IMR-90 (cell line): ENCODE data around the gene WDR54. TPM values are rescaled to one million over a fixed set of nuclear protein-coding genes. Genes with fewer than 3 reads are reported as not detected.

ENCODE experiments used
- ATAC-seq: fragments of 200-7000 bp; cut with Tn5 transposase; 2 replicates; pipeline ENCODE4 v1.9.1; 2020; ENCODE audit warnings: low read depth, mild to moderate bottlenecking, moderate library complexity
- BruUV-seq: library from RNA; stranded (reverse); fragments of 400-500 nt; replicated peaks from 2 replicates; lab custom pipeline; 2021; lab: Mats Ljungman, UMichigan
- CTCF ChIA-PET: fragments of 300-600 bp; formaldehyde crosslinking; extraction: SDS; loops from one replicate; lab custom pipeline; 2021; ENCODE audit warnings: antibody characterized with exemption; lab: Yijun Ruan, JAX
- POLR2A ChIA-PET: fragments of 300-600 bp; sonication (Branson Sonifier 250); formaldehyde crosslinking; loops from one replicate; lab custom pipeline; 2022; ENCODE audit warnings: antibody characterized with exemption; ENCODE audit not compliant: unreplicated experiment; lab: Charles Lee
- DNase-seq: peaks from one replicate; pipeline ENCODE4 v3.0.0; 2013
- H2AFZ ChIP-seq: replicated peaks from 2 replicates; pipeline ENCODE3; 2013; ENCODE audit warnings: low read length, mild to moderate bottlenecking; ENCODE audit not compliant: poor library complexity
- H2AK5ac ChIP-seq: 2 replicates; pipeline ENCODE4 v1.6.1; 2013; ENCODE audit warnings: low read depth, low read length, inconsistent platforms
- H2AK9ac ChIP-seq: replicated peaks from 2 replicates; pipeline ENCODE3; 2013; ENCODE audit warnings: mild to moderate bottlenecking, low read depth, low read length, moderate library complexity; ENCODE audit not compliant: poor library complexity
- H2BK120ac ChIP-seq: 2 replicates; pipeline ENCODE4 v1.6.1; 2013; ENCODE audit warnings: low read depth, low read length, inconsistent platforms
- H2BK15ac ChIP-seq: 3 replicates; pipeline ENCODE4 v1.6.1; 2013; ENCODE audit warnings: low read depth, low read length, inconsistent platforms
- H2BK20ac ChIP-seq: 2 replicates; pipeline ENCODE4 v1.6.1; 2013; ENCODE audit warnings: low read depth, mild to moderate bottlenecking, inconsistent platforms, low read length, moderate library complexity
- H2BK5ac ChIP-seq: 2 replicates; pipeline ENCODE4 v1.6.1; 2013; ENCODE audit warnings: mild to moderate bottlenecking, low read depth, low read length, inconsistent platforms; ENCODE audit not compliant: poor library complexity, severe bottlenecking
- H3K14ac ChIP-seq: replicated peaks from 2 replicates; pipeline ENCODE4 v1.6.1; 2013; ENCODE audit warnings: low read depth, low read length, inconsistent platforms
- H3K18ac ChIP-seq: 2 replicates; pipeline ENCODE4 v1.6.1; 2013; ENCODE audit warnings: low read depth, low read length, control low read depth
- H3K23ac ChIP-seq: 2 replicates; pipeline ENCODE4 v1.6.1; 2013; ENCODE audit warnings: low read depth, low read length, inconsistent platforms
- H3K27ac ChIP-seq: 2 replicates; pipeline ENCODE4 v1.5.1; 2013; ENCODE audit warnings: mild to moderate bottlenecking, control low read depth, low read length; ENCODE audit not compliant: insufficient read depth
- H3K27me3 ChIP-seq: 2 replicates; pipeline ENCODE4 v1.6.1; 2013; ENCODE audit warnings: low read length; ENCODE audit not compliant: control insufficient read depth, insufficient read depth
- H3K36me3 ChIP-seq: 2 replicates; pipeline ENCODE4 v1.6.1; 2013; ENCODE audit warnings: low read length, mixed read lengths; ENCODE audit not compliant: control insufficient read depth, insufficient read depth
- H3K4ac ChIP-seq: 2 replicates; pipeline ENCODE4 v1.6.1; 2013; ENCODE audit warnings: low read depth, low read length, inconsistent platforms
- H3K4me1 ChIP-seq: 2 replicates; pipeline ENCODE4 v1.6.1; 2013; ENCODE audit warnings: low read length, mixed read lengths; ENCODE audit not compliant: control insufficient read depth, insufficient read depth
- H3K4me2 ChIP-seq: 2 replicates; pipeline ENCODE4 v1.6.1; 2013; ENCODE audit warnings: low read depth, mild to moderate bottlenecking, control low read depth, low read length, moderate library complexity
- H3K4me3 ChIP-seq: 2 replicates; pipeline ENCODE4 v1.5.1; 2013; ENCODE audit warnings: low read depth, mild to moderate bottlenecking, control low read depth, low read length, moderate library complexity; ENCODE audit not compliant: insufficient read depth
- H3K56ac ChIP-seq: 2 replicates; pipeline ENCODE4 v1.6.1; 2013; ENCODE audit warnings: low read length, inconsistent platforms; ENCODE audit not compliant: insufficient read depth; ENCODE audit errors: extremely low read depth
- H3K79me1 ChIP-seq, 2 experiments: 2 replicates each; pipeline ENCODE4 v1.6.1; 2013; ENCODE audit warnings: low read length in 2 of 2, inconsistent platforms in 1 of 2, low read depth in 1 of 2
- H3K9ac ChIP-seq: 2 replicates; pipeline ENCODE4 v1.6.1; 2013; ENCODE audit warnings: low read depth, low read length, control low read depth
- H3K9me1 ChIP-seq: 2 replicates; pipeline ENCODE4 v1.6.1; 2013; ENCODE audit warnings: low read length, inconsistent platforms; ENCODE audit not compliant: insufficient read depth
- H3K9me3 ChIP-seq: 2 replicates; pipeline ENCODE4 v1.6.1; 2013; ENCODE audit warnings: low read length; ENCODE audit not compliant: control insufficient read depth, insufficient read depth
- H4K20me1 ChIP-seq: 2 replicates; pipeline ENCODE4 v1.6.1; 2013; ENCODE audit warnings: low read length, inconsistent platforms; ENCODE audit not compliant: insufficient read depth
- H4K5ac ChIP-seq: 2 replicates; pipeline ENCODE4 v1.6.1; 2013; ENCODE audit warnings: mild to moderate bottlenecking, low read depth, low read length, control low read depth
- H4K8ac ChIP-seq, 2 experiments: 2 replicates each; pipeline ENCODE4 v1.6.1; 2013; ENCODE audit warnings: low read depth in 2 of 2, low read length in 2 of 2, control low read depth in 1 of 2, inconsistent platforms in 1 of 2
- H4K91ac ChIP-seq: 2 replicates; pipeline ENCODE4 v1.6.1; 2013; ENCODE audit warnings: low read depth, low read length, inconsistent platforms; ENCODE audit not compliant: insufficient read depth
- CEBPB ChIP-seq: IDR thresholded peaks from 2 replicates; pipeline ENCODE4 v1.6.1; 2012; ENCODE audit warnings: low read depth, low read length, improper control_type of control experiment
- FOS ChIP-seq: fragments of 150-350 bp; IDR thresholded peaks from 2 replicates; pipeline ENCODE4 v1.6.1; 2016; ENCODE audit warnings: low read depth, low read length
- MAZ ChIP-seq: IDR thresholded peaks from 2 replicates; pipeline ENCODE4 v1.6.1; 2012; ENCODE audit warnings: low read depth, mild to moderate bottlenecking, low read length, improper control_type of control experiment, moderate library complexity, borderline replicate concordance
- MXI1 ChIP-seq: IDR thresholded peaks from 2 replicates; pipeline ENCODE4 v1.6.1; 2012; ENCODE audit warnings: low read depth, mild to moderate bottlenecking, low read length, moderate library complexity, borderline replicate concordance
- NFE2L2 ChIP-seq: fragments of 150-350 bp; IDR thresholded peaks from 2 replicates; pipeline ENCODE4 v1.6.1; 2016; ENCODE audit warnings: low read depth, mild to moderate bottlenecking, low read length
- POLR2A ChIP-seq: IDR thresholded peaks from 2 replicates; pipeline ENCODE4 v1.6.1; 2012; ENCODE audit warnings: mild to moderate bottlenecking, low read depth, low read length
- RAD21 ChIP-seq: IDR thresholded peaks from 2 replicates; pipeline ENCODE4 v1.6.1; 2012; ENCODE audit warnings: low read length, improper control_type of control experiment
- RCOR1 ChIP-seq: IDR thresholded peaks from 2 replicates; pipeline ENCODE4 v1.6.1; 2012; ENCODE audit warnings: mild to moderate bottlenecking, low read length, improper control_type of control experiment; ENCODE audit not compliant: insufficient replicate concordance
- WGBS, 2 experiments: methylation state at CpG; one replicate each; pipeline versions ENCODE4 v1.1.5 to v1.1.7; 2013; ENCODE audit warnings: missing lambda C conversion rate in 2 of 2; ENCODE audit not compliant: insufficient read length in 1 of 2; ENCODE audit errors: extremely low coverage in 2 of 2; 5-methylcytosine and 5-hydroxymethylcytosine counted together
- dilution Hi-C: fragments of 300-500 bp; cut with HindIII; formaldehyde crosslinking; loops from one replicate; pipeline ENCODE4 v1.14.3; 2018; ENCODE audit warnings: low sequenced_read_pairs; ENCODE audit not compliant: unreplicated experiment
- in situ Hi-C: fragments of 300-500 bp; cut with MboI; formaldehyde crosslinking; loops from 3 replicates; pipeline ENCODE4 v1.14.3; 2019; ENCODE audit warnings: low sequenced_read_pairs, inconsistent platforms, mixed read lengths
- intact Hi-C: fragments of 100-400 bp; cut with micrococcal nuclease; formaldehyde crosslinking; loops from 2 replicates; pipeline ENCODE4 v1.10.0; 2022
- polyA plus RNA-seq, 3 experiments: library from polyadenylated mRNA; depleted of rRNA; stranded (reverse); fragments of >200 nt; gene quantifications; 2 replicates each; pipeline ENCODE4 v1.2.3, GENCODE V29; 2012; ENCODE audit warnings: low replicate concordance in 1 of 3
- total RNA-seq: library from RNA; depleted of rRNA; stranded (reverse); fragments of >200 nt; gene quantifications from 2 replicates; pipeline ENCODE4 v1.2.3, GENCODE V29; 2012
- TF ChIP-seq, protein P1 (sequence below): fragments of 150-350 bp; IDR thresholded peaks from 2 replicates; pipeline ENCODE4 v1.6.1; 2016; ENCODE audit warnings: low read depth, mild to moderate bottlenecking, low read length, moderate library complexity, borderline replicate concordance

The WDR54 gene
- total and polyA plus RNA-seq, 2 of the 4 experiments (the other 2 are of a cell fraction) = 47.9 to 57.2 TPM

DNA sequence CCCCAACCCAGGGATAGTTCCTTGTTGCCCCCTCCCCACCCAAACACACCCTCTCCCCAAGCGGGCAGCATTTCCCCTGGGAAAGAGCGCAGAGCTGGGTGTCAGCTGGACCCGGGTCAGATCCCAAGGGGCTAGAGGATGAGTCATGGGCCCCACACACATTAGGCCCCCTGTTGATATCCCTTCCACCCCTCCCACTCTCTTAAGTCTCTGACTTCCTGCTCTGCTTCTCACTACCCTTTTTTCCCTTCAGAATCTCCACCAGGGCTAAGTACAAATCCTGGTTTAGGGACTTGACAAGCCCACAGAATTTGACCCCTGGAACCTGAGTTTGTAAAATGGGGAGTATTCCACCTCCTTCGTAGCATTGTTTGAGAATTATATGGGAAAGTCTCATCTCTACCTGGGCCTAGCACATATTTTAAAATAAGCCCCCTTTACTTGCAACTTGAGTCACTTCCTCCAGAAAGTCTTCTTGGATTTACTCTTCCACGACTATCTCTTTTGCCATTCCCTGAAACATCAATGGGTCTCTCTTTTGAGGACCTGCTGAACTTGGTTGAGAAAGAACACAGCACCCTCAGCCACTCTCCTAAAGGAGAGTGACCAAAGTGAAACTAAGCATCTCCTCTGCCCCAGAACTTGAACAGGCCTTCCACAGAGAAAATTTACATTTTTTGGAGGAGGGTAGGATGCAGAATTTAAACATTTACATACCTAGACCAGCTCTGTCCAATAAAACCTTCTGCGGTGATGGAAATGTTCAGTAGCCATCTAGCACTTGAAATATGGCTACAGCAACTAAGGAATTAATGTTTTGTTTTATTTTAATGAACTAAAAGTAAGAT lies 15.5 kb downstream of the WDR54 start (continued):
- TF ChIP-seq, protein P1, sequence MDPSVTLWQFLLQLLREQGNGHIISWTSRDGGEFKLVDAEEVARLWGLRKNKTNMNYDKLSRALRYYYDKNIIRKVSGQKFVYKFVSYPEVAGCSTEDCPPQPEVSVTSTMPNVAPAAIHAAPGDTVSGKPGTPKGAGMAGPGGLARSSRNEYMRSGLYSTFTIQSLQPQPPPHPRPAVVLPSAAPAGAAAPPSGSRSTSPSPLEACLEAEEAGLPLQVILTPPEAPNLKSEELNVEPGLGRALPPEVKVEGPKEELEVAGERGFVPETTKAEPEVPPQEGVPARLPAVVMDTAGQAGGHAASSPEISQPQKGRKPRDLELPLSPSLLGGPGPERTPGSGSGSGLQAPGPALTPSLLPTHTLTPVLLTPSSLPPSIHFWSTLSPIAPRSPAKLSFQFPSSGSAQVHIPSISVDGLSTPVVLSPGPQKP = no peak

DNA sequence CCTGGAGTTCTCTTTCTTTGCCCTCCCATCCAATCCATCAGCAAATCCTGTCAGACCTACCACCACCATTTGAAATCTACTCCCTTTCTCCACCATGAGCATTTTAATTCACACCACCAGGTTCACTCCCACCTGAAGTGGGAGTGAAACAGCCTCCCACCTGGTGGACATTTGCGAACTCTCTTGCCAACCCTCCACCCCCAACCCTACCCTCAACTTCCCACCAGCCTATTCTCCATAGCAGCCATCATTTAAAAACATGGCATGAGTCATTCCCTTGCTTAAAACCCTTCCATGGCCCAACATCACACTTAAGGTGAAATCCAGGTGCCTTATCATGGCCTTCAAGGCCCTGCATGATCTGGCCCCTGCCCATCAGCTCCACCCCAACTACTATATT lies 16.7 kb downstream of the WDR54 start:
- ChIA-PET POLR2A (no interaction called here), CTCF (no interaction called here)
- H3K14ac ChIP-seq = 0 out of 2 replicates have a peak overlapping the region, but pooled peaks have one; percentile 28
- no peak for ATAC-seq
- no peak overlapping the region for H3K4me3 ChIP-seq
- no peaks in the 10 kb centered on the region for H3K9me3 ChIP-seq
- no CpG with 5 or more reads among the region's 1 CpG for WGBS, 2 experiments
- peaks cover 21% of the 10 kb centered on the region for H3K9me1 ChIP-seq
- in situ Hi-C loops = no loop called here
- no peak for DNase-seq
- H3K79me1 ChIP-seq = peaks cover 23 to 50% of the 10 kb centered on the region in 2 experiments
- H3K18ac ChIP-seq = no peak overlapping the region
- peak overlapping the region; percentile 35; the same call in 1 of the 2 replicates for H3K23ac ChIP-seq
- H2BK20ac ChIP-seq = no peak overlapping the region; the same call in 1 of the 2 replicates
- no peak overlapping the region for H3K56ac ChIP-seq
- H4K5ac ChIP-seq = no peak overlapping the region
- H2BK5ac ChIP-seq = no peak overlapping the region
- 0 out of 2 replicates have a peak, but pooled peaks cover 3% of the 10 kb centered on the region for H4K20me1 ChIP-seq
- no peak for TF ChIP-seq CEBPB
- TF ChIP-seq RAD21 = no peak
- TF ChIP-seq, protein P1 = no peak
- TF ChIP-seq POLR2A = no peak
- TF ChIP-seq NFE2L2 = no peak
- TF ChIP-seq FOS = no peak
- TF ChIP-seq MXI1 = no peak
- TF ChIP-seq RCOR1 = no peak
- TF ChIP-seq MAZ = no peak
- dilution Hi-C loops = no loop called here
- H2BK15ac ChIP-seq = no peak overlapping the region
- 0 out of 2 replicates have a peak overlapping the region, but pooled peaks have one; percentile 9 for H2AK5ac ChIP-seq
- H3K4ac ChIP-seq = no peak overlapping the region
- H2AFZ ChIP-seq = no peak overlapping the region
- H2BK120ac ChIP-seq = no peak overlapping the region
- intact Hi-C loops = no loop called here
- H3K36me3 ChIP-seq = no peaks in the 10 kb centered on the region; the same call in 1 of the 2 replicates
- no peaks in the 10 kb centered on the region for H3K27me3 ChIP-seq
- peaks cover 23% of the 10 kb centered on the region for H3K4me1 ChIP-seq
- no peak overlapping the region for H3K4me2 ChIP-seq
- no peak overlapping the region for H3K9ac ChIP-seq
- no peak overlapping the region for H4K8ac ChIP-seq
- BruUV-seq = no TSS peak
- no peak overlapping the region for H3K27ac ChIP-seq
- H2AK9ac ChIP-seq = no peak overlapping the region
- no peak overlapping the region for H4K91ac ChIP-seq
